ENCODE data around the gene MYO9A.

- TF ChIP-seq CTCF (IDR thresholded peaks at IDR 0.05; ENCODE audit: insufficient read depth, low read length) = peak; percentile 10
- TF ChIP-seq POLR2AphosphoS5 (IDR thresholded peaks at IDR 0.05; ENCODE audit: low read depth) = no peak
Measured at GRCh38 chr15:71802770-71803169, 315.2 kb downstream of the MYO9A start.
